SK-N-SH (cell line): ENCODE data around the gene BORCS5. TPM values are rescaled to one million over a fixed set of nuclear protein-coding genes. Genes with fewer than 3 reads are reported as not detected.

Source experiments
- CTCF ChIA-PET: fragments of 300-600, 350-600 bp; formaldehyde crosslinking; extraction: SDS; loops from one replicate; lab custom pipeline; 2021; lab: Yijun Ruan, JAX
- POLR2A ChIA-PET: fragments of 350-600 bp; sonication (Branson Sonifier 250); formaldehyde crosslinking; extraction: SDS; loops from one replicate; lab custom pipeline; 2020; ENCODE audit warnings: antibody characterized with exemption, inconsistent platforms; lab: Yijun Ruan, JAX
- DNase-seq: peaks from one replicate; pipeline ENCODE4 v3.0.0; 2012
- H2AFZ ChIP-seq: fragments of 200-600 bp; sonication (generic); 2 replicates; pipeline ENCODE4 v1.8.1; 2016; ENCODE audit warnings: antibody characterized with exemption, mild to moderate bottlenecking, low read depth
- H3F3A ChIP-seq: fragments of 200-600 bp; sonication (generic); replicated peaks from 2 replicates; pipeline ENCODE3; 2016; ENCODE audit warnings: antibody characterized with exemption, mild to moderate bottlenecking; ENCODE audit not compliant: insufficient read depth
- H3K27ac ChIP-seq, 2 experiments: fragments of 200-500 bp in 1 of 2; fragments of 200-600 bp in 1 of 2; sonication (Bioruptor generic) in 1 of 2; sonication (generic), shearing (Covaris generic) in 1 of 2; 2 replicates each; pipeline versions ENCODE4 v1.5.1 to v1.6.1; 2014 to 2016; ENCODE audit warnings: low read depth in 2 of 2, inconsistent platforms in 1 of 2, low read length in 1 of 2, mild to moderate bottlenecking in 1 of 2, mixed read lengths in 1 of 2
- H3K27me3 ChIP-seq: fragments of 200-600 bp; sonication (generic), shearing (Covaris generic); 2 replicates; pipeline ENCODE4 v1.6.1; 2016; ENCODE audit warnings: mixed run types; ENCODE audit not compliant: insufficient read depth
- H3K36me3 ChIP-seq, 2 experiments: fragments of 200-500 bp in 1 of 2; fragments of 200-600 bp in 1 of 2; sonication (Bioruptor generic) in 1 of 2; sonication (generic) in 1 of 2; replicated peaks in 1 of 2; 2 replicates each; pipeline versions ENCODE3 to v1.5.1; 2014 to 2016; ENCODE audit warnings: low read length in 1 of 2, mild to moderate bottlenecking in 1 of 2; ENCODE audit not compliant: insufficient read depth in 2 of 2, control insufficient read depth in 1 of 2
- H3K4me1 ChIP-seq, 2 experiments: fragments of 200-500 bp in 1 of 2; fragments of 200-600 bp in 1 of 2; sonication (Bioruptor generic) in 1 of 2; sonication (generic), shearing (Covaris generic) in 1 of 2; 2 replicates each; pipeline versions ENCODE4 v1.5.1 to v1.6.1; 2014 to 2016; ENCODE audit warnings: low read depth in 1 of 2, low read length in 1 of 2, mixed run types in 1 of 2; ENCODE audit not compliant: insufficient read depth in 2 of 2, control insufficient read depth in 1 of 2
- H3K4me2 ChIP-seq: fragments of 200-600 bp; sonication (generic), shearing (Covaris generic); 2 replicates; pipeline ENCODE4 v1.6.1; 2017; ENCODE audit warnings: mixed run types
- H3K4me3 ChIP-seq, 2 experiments: fragments of 200-500 bp in 1 of 2; fragments of 200-600 bp in 1 of 2; sonication (Bioruptor generic) in 1 of 2; sonication (generic), shearing (Covaris generic) in 1 of 2; 2 replicates each; pipeline versions ENCODE4 v1.5.1 to v1.8.1; 2014 to 2016; ENCODE audit warnings: low read depth in 2 of 2, inconsistent platforms in 1 of 2, low read length in 1 of 2, mild to moderate bottlenecking in 1 of 2, mixed read lengths in 1 of 2, moderate library complexity in 1 of 2
- H3K79me2 ChIP-seq: fragments of 200-600 bp; sonication (generic); 2 replicates; pipeline ENCODE4 v1.8.1; 2017; ENCODE audit warnings: mild to moderate bottlenecking; ENCODE audit not compliant: insufficient read depth
- H3K9ac ChIP-seq: fragments of 200-600 bp; sonication (generic); 2 replicates; pipeline ENCODE4 v1.6.1; 2017; ENCODE audit warnings: mixed run types
- H3K9me2 ChIP-seq: fragments of 200-600 bp; sonication (generic); 2 replicates; pipeline ENCODE4 v1.6.1; 2017; ENCODE audit warnings: mixed run types
- H3K9me3 ChIP-seq: fragments of 200-600 bp; sonication (generic); 2 replicates; pipeline ENCODE4 v1.6.1; 2017; ENCODE audit warnings: mixed run types, mild to moderate bottlenecking, moderate library complexity
- H4K20me1 ChIP-seq: fragments of 200-600 bp; sonication (generic); 2 replicates; pipeline ENCODE4 v1.6.1; 2017; ENCODE audit warnings: mild to moderate bottlenecking, mixed run types; ENCODE audit not compliant: insufficient read depth
- ELF1 ChIP-seq: IDR thresholded peaks from 2 replicates; pipeline ENCODE4 v1.4.0; 2012
- EP300 ChIP-seq, 2 experiments: IDR thresholded peaks; 2 replicates each; pipeline versions ENCODE4 v1.4.0 to v1.6.1; 2012; ENCODE audit warnings: borderline replicate concordance in 1 of 2, low read depth in 1 of 2, low read length in 1 of 2
- EZH2phosphoT487 ChIP-seq: fragments of 200-600 bp; sonication (generic); IDR thresholded peaks from 2 replicates; pipeline ENCODE4 v1.6.1; 2017; ENCODE audit warnings: low read depth, mixed run types, mild to moderate bottlenecking, antibody characterized with exemption, moderate library complexity, borderline replicate concordance
- FOXJ3 ChIP-seq: sonication (generic); formaldehyde crosslinking; IDR thresholded peaks from 2 replicates; pipeline ENCODE4 v1.5.1; 2020; ENCODE audit warnings: mild to moderate bottlenecking, missing genetic modification reagents
- GABPA ChIP-seq: IDR thresholded peaks from 2 replicates; pipeline ENCODE4 v1.4.0; 2012; ENCODE audit warnings: low read depth, mild to moderate bottlenecking
- NRF1 ChIP-seq: IDR thresholded peaks from 2 replicates; pipeline ENCODE4 v1.6.1; 2012; ENCODE audit warnings: low read depth, mild to moderate bottlenecking, low read length
- RAD21 ChIP-seq: IDR thresholded peaks from 2 replicates; pipeline ENCODE4 v1.6.1; 2012; ENCODE audit warnings: mild to moderate bottlenecking, low read length
- RXRA ChIP-seq: IDR thresholded peaks from 2 replicates; pipeline ENCODE4 v1.4.0; 2012; ENCODE audit warnings: low read depth, mild to moderate bottlenecking, borderline replicate concordance
- TAF1 ChIP-seq: IDR thresholded peaks from 2 replicates; pipeline ENCODE4 v1.6.1; 2012; ENCODE audit warnings: low read depth, mild to moderate bottlenecking, low read length, moderate library complexity, borderline replicate concordance
- TCF12 ChIP-seq: IDR thresholded peaks from 2 replicates; pipeline ENCODE4 v1.4.0; 2012
- TEAD4 ChIP-seq: IDR thresholded peaks from 2 replicates; pipeline ENCODE4 v1.4.0; 2012; ENCODE audit warnings: mild to moderate bottlenecking, borderline replicate concordance; ENCODE audit not compliant: insufficient read depth
- WGBS: methylation state at CpG from one replicate; pipeline ENCODE4 v1.1.6; 2017; ENCODE audit warnings: low lambda C conversion rate; 5-methylcytosine and 5-hydroxymethylcytosine counted together
- polyA plus RNA-seq, 3 experiments: library from polyadenylated mRNA; depleted of rRNA; stranded (reverse); fragments of >200 nt; gene quantifications; 2 replicates each; pipeline ENCODE4 v1.2.3, GENCODE V29; 2012
- TF ChIP-seq, protein P1 (sequence below): fragments of 200-600 bp; sonication (generic); IDR thresholded peaks from 2 replicates; pipeline ENCODE4 v1.6.1; 2017; ENCODE audit warnings: antibody characterized with exemption, mild to moderate bottlenecking, moderate library complexity
- TF ChIP-seq, protein P2 (sequence below): fragments of 150-350 bp; IDR thresholded peaks from 2 replicates; pipeline ENCODE4 v1.6.1; 2017; ENCODE audit warnings: antibody characterized with exemption, low read length, low read depth, borderline replicate concordance
- TF ChIP-seq, protein P3 (sequence below): IDR thresholded peaks from 2 replicates; pipeline ENCODE4 v1.4.0; 2012; ENCODE audit warnings: low read depth, borderline replicate concordance

Gene BORCS5
- polyA plus RNA-seq, 1 of the 3 experiments (the other 2 are of a cell fraction) = 16.3 TPM

DNA sequence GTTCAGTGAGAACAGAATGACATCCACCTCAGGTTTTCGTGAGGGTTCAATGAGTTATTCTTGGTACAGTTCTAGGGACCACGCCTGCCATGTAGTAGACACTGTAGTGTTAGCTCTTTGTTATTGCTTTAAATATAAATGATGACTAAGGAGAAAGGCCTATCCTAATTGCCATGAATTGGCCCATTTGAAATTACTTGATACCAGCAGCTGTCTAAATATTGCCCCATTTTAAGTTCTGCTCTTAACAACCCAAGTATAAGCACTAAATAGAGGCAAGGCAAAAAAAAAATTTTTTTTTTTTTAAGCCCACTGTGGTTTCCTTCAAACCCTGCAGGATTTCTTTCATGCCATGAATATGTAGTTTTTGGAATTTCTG, 84.5 kb downstream of the BORCS5 start:
- ChIA-PET CTCF (interaction anchor here (1.1 to 1.5 kb wide), 2 partner anchors 44 to 64 kb away, joined by 3 to 5 read pairs; no protein-coding TSS in a partner anchor), POLR2A (no interaction called here)
- DNase-seq = no peak
- whole genome bisulfite sequencing = 95% methylated on average over 2 of the region's 2 CpGs
- no peak overlapping the region for H2AFZ ChIP-seq
- no peak overlapping the region for H3K9ac ChIP-seq
- H3K9me3 ChIP-seq = no peaks in the 10 kb centered on the region
- H3K36me3 ChIP-seq = peaks cover 0 to 7% of the 10 kb centered on the region in 2 experiments
- no peaks in the 10 kb centered on the region for H4K20me1 ChIP-seq
- no peaks in the 10 kb centered on the region for H3K9me2 ChIP-seq
- no peak overlapping the region for H3K4me2 ChIP-seq
- H3K27ac ChIP-seq = peak overlapping the region in 1 of 2 experiments; percentile 75; a peak in 2 of 4 replicates
- H3F3A ChIP-seq = peaks cover 17% of the 10 kb centered on the region
- H3K27me3 ChIP-seq = no peaks in the 10 kb centered on the region
- H3K4me3 ChIP-seq = no peak overlapping the region
- H3K79me2 ChIP-seq = no peaks in the 10 kb centered on the region
- TF ChIP-seq GABPA (no peak), TEAD4 (no peak), RXRA (no peak), NRF1 (no peak), TAF1 (no peak), EZH2phosphoT487 (no peak), FOXJ3 (no peak), RAD21 (no peak), ELF1 (no peak), TCF12 (no peak), EP300 (IDR thresholded peaks at IDR 0.05; ENCODE audit: borderline replicate concordance in 1 of 2, low read depth in 1 of 2, low read length in 1 of 2) (no peak)
- TF ChIP-seq, protein P1, sequence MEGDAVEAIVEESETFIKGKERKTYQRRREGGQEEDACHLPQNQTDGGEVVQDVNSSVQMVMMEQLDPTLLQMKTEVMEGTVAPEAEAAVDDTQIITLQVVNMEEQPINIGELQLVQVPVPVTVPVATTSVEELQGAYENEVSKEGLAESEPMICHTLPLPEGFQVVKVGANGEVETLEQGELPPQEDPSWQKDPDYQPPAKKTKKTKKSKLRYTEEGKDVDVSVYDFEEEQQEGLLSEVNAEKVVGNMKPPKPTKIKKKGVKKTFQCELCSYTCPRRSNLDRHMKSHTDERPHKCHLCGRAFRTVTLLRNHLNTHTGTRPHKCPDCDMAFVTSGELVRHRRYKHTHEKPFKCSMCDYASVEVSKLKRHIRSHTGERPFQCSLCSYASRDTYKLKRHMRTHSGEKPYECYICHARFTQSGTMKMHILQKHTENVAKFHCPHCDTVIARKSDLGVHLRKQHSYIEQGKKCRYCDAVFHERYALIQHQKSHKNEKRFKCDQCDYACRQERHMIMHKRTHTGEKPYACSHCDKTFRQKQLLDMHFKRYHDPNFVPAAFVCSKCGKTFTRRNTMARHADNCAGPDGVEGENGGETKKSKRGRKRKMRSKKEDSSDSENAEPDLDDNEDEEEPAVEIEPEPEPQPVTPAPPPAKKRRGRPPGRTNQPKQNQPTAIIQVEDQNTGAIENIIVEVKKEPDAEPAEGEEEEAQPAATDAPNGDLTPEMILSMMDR = no peak
- TF ChIP-seq, protein P2, sequence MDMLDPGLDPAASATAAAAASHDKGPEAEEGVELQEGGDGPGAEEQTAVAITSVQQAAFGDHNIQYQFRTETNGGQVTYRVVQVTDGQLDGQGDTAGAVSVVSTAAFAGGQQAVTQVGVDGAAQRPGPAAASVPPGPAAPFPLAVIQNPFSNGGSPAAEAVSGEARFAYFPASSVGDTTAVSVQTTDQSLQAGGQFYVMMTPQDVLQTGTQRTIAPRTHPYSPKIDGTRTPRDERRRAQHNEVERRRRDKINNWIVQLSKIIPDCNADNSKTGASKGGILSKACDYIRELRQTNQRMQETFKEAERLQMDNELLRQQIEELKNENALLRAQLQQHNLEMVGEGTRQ = no peak
- TF ChIP-seq, protein P3, sequence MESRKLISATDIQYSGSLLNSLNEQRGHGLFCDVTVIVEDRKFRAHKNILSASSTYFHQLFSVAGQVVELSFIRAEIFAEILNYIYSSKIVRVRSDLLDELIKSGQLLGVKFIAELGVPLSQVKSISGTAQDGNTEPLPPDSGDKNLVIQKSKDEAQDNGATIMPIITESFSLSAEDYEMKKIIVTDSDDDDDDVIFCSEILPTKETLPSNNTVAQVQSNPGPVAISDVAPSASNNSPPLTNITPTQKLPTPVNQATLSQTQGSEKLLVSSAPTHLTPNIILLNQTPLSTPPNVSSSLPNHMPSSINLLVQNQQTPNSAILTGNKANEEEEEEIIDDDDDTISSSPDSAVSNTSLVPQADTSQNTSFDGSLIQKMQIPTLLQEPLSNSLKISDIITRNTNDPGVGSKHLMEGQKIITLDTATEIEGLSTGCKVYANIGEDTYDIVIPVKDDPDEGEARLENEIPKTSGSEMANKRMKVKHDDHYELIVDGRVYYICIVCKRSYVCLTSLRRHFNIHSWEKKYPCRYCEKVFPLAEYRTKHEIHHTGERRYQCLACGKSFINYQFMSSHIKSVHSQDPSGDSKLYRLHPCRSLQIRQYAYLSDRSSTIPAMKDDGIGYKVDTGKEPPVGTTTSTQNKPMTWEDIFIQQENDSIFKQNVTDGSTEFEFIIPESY = no peak
- TF ChIP-seq, all 33 proteins: peak for 0
- H3K4me1 ChIP-seq = peaks cover 3 to 10% of the 10 kb centered on the region in 2 experiments; a peak in 3 of 4 replicates
